Measurements from ENCODE around the gene PACS2.
A peak's percentile ranks its signal among the peaks of the same experiment; 100 is the strongest.
"Not testable (repeated sequence)": the region's sequence is repeated elsewhere in the genome, so short reads cannot be mapped to it uniquely, and the experiment has no call there.

PACS2 gene

GRCh38 chr14:105301103-105301914, 13.2 kb upstream of the PACS2 start:
- Histone ChIP-seq H3K27me3 (ENCODE audit: control insufficient read depth in 5 of 5, insufficient read depth in 4 of 5, low read length in 5 of 5) (no peaks in the 10 kb centered on the region), H3K27ac (ENCODE audit: low read depth, low read length) (peak overlapping the region; percentile 78), H3K4me3 (ENCODE audit: low read depth in 1 of 5, low read length in 5 of 5) (peak overlapping the region; percentile 40 to 90 (median 80)), H3K9me3 (ENCODE audit: control insufficient read depth in 5 of 5, low read length in 5 of 5) (no peaks in the 10 kb centered on the region), H3K4me1 (ENCODE audit: control insufficient read depth in 5 of 5, insufficient read depth in 5 of 5, low read length in 5 of 5) (peaks cover 3 to 21% (median 19%) of the 10 kb centered on the region in 5 donors), H3K36me3 (ENCODE audit: control insufficient read depth in 5 of 5, insufficient read depth in 5 of 5, low read length in 5 of 5) (no peaks in the 10 kb centered on the region), H3K9ac (ENCODE audit: low read length in 5 of 5) (peak overlapping the region in 4 of 5 donors; percentile 53 to 86 (median 72))

- H3K4me1 ChIP-seq (ENCODE audit: control insufficient read depth in 5 of 5, insufficient read depth in 5 of 5, low read length in 5 of 5): peaks cover 3 to 21% (median 19%) of the 10 kb centered on the region in 5 donors
- H3K27me3 ChIP-seq (ENCODE audit: control insufficient read depth in 5 of 5, insufficient read depth in 4 of 5, low read length in 5 of 5); H3K36me3 ChIP-seq (ENCODE audit: control insufficient read depth in 5 of 5, insufficient read depth in 5 of 5, low read length in 5 of 5); H3K9me3 ChIP-seq (ENCODE audit: control insufficient read depth in 5 of 5, low read length in 5 of 5); H3K27ac ChIP-seq (ENCODE audit: low read depth, low read length): not testable (repeated sequence)
- H3K9ac ChIP-seq (ENCODE audit: low read length in 5 of 5): peak overlapping the region in 1 of 5 donors; percentile 71
- H3K4me3 ChIP-seq (ENCODE audit: low read depth in 1 of 5, low read length in 5 of 5): peak overlapping the region in 4 of 5 donors; percentile 40 to 90 (median 60)
These were observed 12.7 kb upstream of the PACS2 start for GRCh38 chr14:105301915-105302249.

GRCh38 chr14:105303949-105304348, 10.6 kb upstream of the PACS2 start:
- Histone ChIP-seq H3K9ac (ENCODE audit: low read length in 5 of 5) (no peak overlapping the region), H3K4me3 (ENCODE audit: low read depth in 1 of 5, low read length in 5 of 5) (no peak overlapping the region), H3K27me3 (ENCODE audit: control insufficient read depth in 5 of 5, insufficient read depth in 4 of 5, low read length in 5 of 5) (no peaks in the 10 kb centered on the region), H3K9me3 (ENCODE audit: control insufficient read depth in 5 of 5, low read length in 5 of 5) (no peaks in the 10 kb centered on the region), H3K27ac (ENCODE audit: low read depth, low read length) (no peak overlapping the region), H3K4me1 (ENCODE audit: control insufficient read depth in 5 of 5, insufficient read depth in 5 of 5, low read length in 5 of 5) (peaks cover 3 to 19% (median 17%) of the 10 kb centered on the region in 5 donors), H3K36me3 (ENCODE audit: control insufficient read depth in 5 of 5, insufficient read depth in 5 of 5, low read length in 5 of 5) (no peaks in the 10 kb centered on the region)

- Histone ChIP-seq H3K4me1 (ENCODE audit: control insufficient read depth in 5 of 5, insufficient read depth in 5 of 5, low read length in 5 of 5) (peaks cover 2 to 13% (median 11%) of the 10 kb centered on the region in 5 donors), H3K9ac (ENCODE audit: low read length in 5 of 5) (no peak overlapping the region), H3K4me3 (ENCODE audit: low read depth in 1 of 5, low read length in 5 of 5) (no peak overlapping the region), H3K27ac (ENCODE audit: low read depth, low read length) (no peak overlapping the region), H3K9me3 (ENCODE audit: control insufficient read depth in 5 of 5, low read length in 5 of 5) (no peaks in the 10 kb centered on the region), H3K36me3 (ENCODE audit: control insufficient read depth in 5 of 5, insufficient read depth in 5 of 5, low read length in 5 of 5) (no peaks in the 10 kb centered on the region), H3K27me3 (ENCODE audit: control insufficient read depth in 5 of 5, insufficient read depth in 4 of 5, low read length in 5 of 5) (no peaks in the 10 kb centered on the region)
These were observed 10.0 kb upstream of the PACS2 start for GRCh38 chr14:105304565-105304964.

GRCh38 chr14:105305345-105305744, 9.2 kb upstream of the PACS2 start:
- Histone ChIP-seq H3K4me1 (ENCODE audit: control insufficient read depth in 5 of 5, insufficient read depth in 5 of 5, low read length in 5 of 5) (peaks cover 0 to 5% (median 5%) of the 10 kb centered on the region in 5 donors), H3K27me3 (ENCODE audit: control insufficient read depth in 5 of 5, insufficient read depth in 4 of 5, low read length in 5 of 5) (no peaks in the 10 kb centered on the region), H3K27ac (ENCODE audit: low read depth, low read length) (no peak overlapping the region), H3K9me3 (ENCODE audit: control insufficient read depth in 5 of 5, low read length in 5 of 5) (no peaks in the 10 kb centered on the region), H3K9ac (ENCODE audit: low read length in 5 of 5) (no peak overlapping the region), H3K4me3 (ENCODE audit: low read depth in 1 of 5, low read length in 5 of 5) (no peak overlapping the region), H3K36me3 (ENCODE audit: control insufficient read depth in 5 of 5, insufficient read depth in 5 of 5, low read length in 5 of 5) (no peaks in the 10 kb centered on the region)

GRCh38 chr14:105305791-105306190, 8.8 kb upstream of the PACS2 start:
- Histone ChIP-seq H3K27me3 (ENCODE audit: control insufficient read depth in 5 of 5, insufficient read depth in 4 of 5, low read length in 5 of 5) (no peaks in the 10 kb centered on the region), H3K36me3 (ENCODE audit: control insufficient read depth in 5 of 5, insufficient read depth in 5 of 5, low read length in 5 of 5) (no peaks in the 10 kb centered on the region)

GRCh38 chr14:105307052-105307727, 7.4 kb upstream of the PACS2 start:
- Histone ChIP-seq H3K9me3 (ENCODE audit: control insufficient read depth in 5 of 5, low read length in 5 of 5) (no peaks in the 10 kb centered on the region), H3K4me1 (ENCODE audit: control insufficient read depth in 5 of 5, insufficient read depth in 5 of 5, low read length in 5 of 5) (no peaks in the 10 kb centered on the region)

More at GRCh38 chr14:105305791-105306190, 8.8 kb upstream of the PACS2 start:
- H3K27ac ChIP-seq (ENCODE audit: low read depth, low read length): no peak overlapping the region
- no peak overlapping the region for H3K4me3 ChIP-seq (ENCODE audit: low read depth in 1 of 5, low read length in 5 of 5)
- no peak overlapping the region for H3K9ac ChIP-seq (ENCODE audit: low read length in 5 of 5)
- no peaks in the 10 kb centered on the region for H3K9me3 ChIP-seq (ENCODE audit: control insufficient read depth in 5 of 5, low read length in 5 of 5)
- peaks cover 0 to 5% (median 4%) of the 10 kb centered on the region in 5 donors for H3K4me1 ChIP-seq (ENCODE audit: control insufficient read depth in 5 of 5, insufficient read depth in 5 of 5, low read length in 5 of 5)

GRCh38 chr14:105309371-105309770, 5.2 kb upstream of the PACS2 start:
- peaks cover 4 to 13% (median 9%) of the 10 kb centered on the region in 5 donors for H3K4me1 ChIP-seq (ENCODE audit: control insufficient read depth in 5 of 5, insufficient read depth in 5 of 5, low read length in 5 of 5)
- no peak overlapping the region for H3K9ac ChIP-seq (ENCODE audit: low read length in 5 of 5)
- no peak overlapping the region for H3K27ac ChIP-seq (ENCODE audit: low read depth, low read length)
- H3K36me3 ChIP-seq (ENCODE audit: control insufficient read depth in 5 of 5, insufficient read depth in 5 of 5, low read length in 5 of 5): no peaks in the 10 kb centered on the region
- no peaks in the 10 kb centered on the region for H3K27me3 ChIP-seq (ENCODE audit: control insufficient read depth in 5 of 5, insufficient read depth in 4 of 5, low read length in 5 of 5)
- H3K4me3 ChIP-seq (ENCODE audit: low read depth in 1 of 5, low read length in 5 of 5): no peak overlapping the region
- no peaks in the 10 kb centered on the region for H3K9me3 ChIP-seq (ENCODE audit: control insufficient read depth in 5 of 5, low read length in 5 of 5)

More at GRCh38 chr14:105307052-105307727, 7.4 kb upstream of the PACS2 start:
- H3K27ac ChIP-seq (ENCODE audit: low read depth, low read length): no peak overlapping the region
- H3K36me3 ChIP-seq (ENCODE audit: control insufficient read depth in 5 of 5, insufficient read depth in 5 of 5, low read length in 5 of 5): no peaks in the 10 kb centered on the region
- H3K4me3 ChIP-seq (ENCODE audit: low read depth in 1 of 5, low read length in 5 of 5): no peak overlapping the region
- no peak overlapping the region for H3K9ac ChIP-seq (ENCODE audit: low read length in 5 of 5)
- no peaks in the 10 kb centered on the region for H3K27me3 ChIP-seq (ENCODE audit: control insufficient read depth in 5 of 5, insufficient read depth in 4 of 5, low read length in 5 of 5)

- H3K9me3 ChIP-seq (ENCODE audit: control insufficient read depth in 5 of 5, low read length in 5 of 5): no peaks in the 10 kb centered on the region
- peaks cover 5 to 31% (median 26%) of the 10 kb centered on the region in 5 donors for H3K4me1 ChIP-seq (ENCODE audit: control insufficient read depth in 5 of 5, insufficient read depth in 5 of 5, low read length in 5 of 5)
- H3K9ac ChIP-seq (ENCODE audit: low read length in 5 of 5): no peak overlapping the region
- H3K36me3 ChIP-seq (ENCODE audit: control insufficient read depth in 5 of 5, insufficient read depth in 5 of 5, low read length in 5 of 5): no peaks in the 10 kb centered on the region
- H3K27ac ChIP-seq (ENCODE audit: low read depth, low read length): no peak overlapping the region
- no peaks in the 10 kb centered on the region for H3K27me3 ChIP-seq (ENCODE audit: control insufficient read depth in 5 of 5, insufficient read depth in 4 of 5, low read length in 5 of 5)
- H3K4me3 ChIP-seq (ENCODE audit: low read depth in 1 of 5, low read length in 5 of 5): no peak overlapping the region
These were observed 2.7 kb upstream of the PACS2 start for GRCh38 chr14:105311838-105312237.

GRCh38 chr14:105312973-105313372, 1.6 kb upstream of the PACS2 start:
- no peaks in the 10 kb centered on the region for H3K9me3 ChIP-seq (ENCODE audit: control insufficient read depth in 5 of 5, low read length in 5 of 5)
- no peaks in the 10 kb centered on the region for H3K36me3 ChIP-seq (ENCODE audit: control insufficient read depth in 5 of 5, insufficient read depth in 5 of 5, low read length in 5 of 5)
- peak overlapping the region; percentile 74 for H3K27ac ChIP-seq (ENCODE audit: low read depth, low read length)
- H3K4me1 ChIP-seq (ENCODE audit: control insufficient read depth in 5 of 5, insufficient read depth in 5 of 5, low read length in 5 of 5): peaks cover 10 to 42% (median 38%) of the 10 kb centered on the region in 5 donors
- H3K9ac ChIP-seq (ENCODE audit: low read length in 5 of 5): peak overlapping the region in 1 of 5 donors; percentile 73
- no peak overlapping the region for H3K4me3 ChIP-seq (ENCODE audit: low read depth in 1 of 5, low read length in 5 of 5)
- no peaks in the 10 kb centered on the region for H3K27me3 ChIP-seq (ENCODE audit: control insufficient read depth in 5 of 5, insufficient read depth in 4 of 5, low read length in 5 of 5)
